Right renal cortex interstitium (tissue), 3 donors: ENCODE data around the gene TOPAZ1. TPM values are rescaled to one million over a fixed set of nuclear protein-coding genes. Genes with fewer than 3 reads are reported as not detected.

ENCODE experiments used
- DNase-seq, 3 donors: peaks; one replicate each; pipeline ENCODE4 v3.0.0-alpha.2; 2013; ENCODE audit warnings: low read depth in 3 of 3, low spot score in 2 of 3
- polyA plus RNA-seq, 3 donors: library from polyadenylated mRNA; unstranded; fragments of 120-200 nt; gene quantifications; one replicate each; pipeline ENCODE4 v1.2.1, GENCODE V29; 2013; ENCODE audit not compliant: insufficient read length in 3 of 3

TOPAZ1 gene
- polyA plus RNA-seq, 3 donors = not detected

GRCh38 chr3:44240061-44240460 is 1.6 kb upstream of the TOPAZ1 start:
- DNase-seq = no peak

DNA sequence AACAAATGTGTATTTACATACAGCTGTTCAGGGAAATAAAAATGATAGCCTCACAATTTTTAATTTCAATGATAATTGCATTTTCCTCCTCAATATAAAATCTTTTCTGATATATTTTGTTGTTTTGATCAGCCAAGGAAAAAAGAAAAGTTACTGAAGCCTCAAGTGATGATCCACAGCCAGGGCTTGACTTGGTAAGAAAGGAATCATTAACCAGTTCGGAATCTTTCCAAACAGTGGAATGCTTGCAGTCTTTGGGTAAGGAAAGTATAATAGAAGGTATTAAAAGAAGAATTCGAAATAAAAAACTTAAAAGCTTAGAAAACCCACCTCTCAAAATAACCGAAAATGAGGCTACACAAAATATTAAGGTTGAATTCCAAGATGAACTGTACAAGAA is 1.0 kb downstream of the TOPAZ1 start:
- DNase-seq = no peak

GRCh38 chr3:44248152-44248551 is 6.5 kb downstream of the TOPAZ1 start:
- no peak for DNase-seq

DNA sequence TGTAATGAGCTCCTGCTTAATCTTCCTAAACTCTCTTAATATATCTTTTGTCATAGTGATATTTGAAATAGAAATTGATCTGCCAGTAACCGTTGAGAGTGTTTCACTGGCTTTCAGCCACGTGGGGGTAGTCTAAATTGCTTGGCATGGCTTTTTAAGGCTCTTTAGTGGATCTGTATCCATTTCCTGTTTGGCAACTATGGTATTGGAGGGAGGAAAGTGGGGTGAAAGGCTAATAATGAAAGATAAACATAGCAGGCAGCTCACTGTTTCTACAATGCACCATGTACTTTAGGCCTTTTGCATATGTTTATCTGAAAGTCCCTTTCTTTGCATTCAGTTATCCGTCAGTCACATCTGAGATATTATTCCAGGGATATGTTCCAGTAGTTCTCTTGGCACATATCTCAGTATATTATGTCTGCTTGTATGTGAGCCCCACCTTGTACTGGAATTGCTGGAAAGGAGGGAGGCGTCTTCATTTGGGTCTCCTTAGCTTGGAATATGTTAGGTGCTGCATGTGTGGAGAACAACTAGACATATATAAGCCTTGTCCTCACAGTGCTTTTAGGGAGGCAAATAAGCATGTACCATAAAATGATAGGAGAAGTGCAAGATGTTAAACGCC is 10.8 kb downstream of the TOPAZ1 start:
- DNase-seq = no peak

DNA sequence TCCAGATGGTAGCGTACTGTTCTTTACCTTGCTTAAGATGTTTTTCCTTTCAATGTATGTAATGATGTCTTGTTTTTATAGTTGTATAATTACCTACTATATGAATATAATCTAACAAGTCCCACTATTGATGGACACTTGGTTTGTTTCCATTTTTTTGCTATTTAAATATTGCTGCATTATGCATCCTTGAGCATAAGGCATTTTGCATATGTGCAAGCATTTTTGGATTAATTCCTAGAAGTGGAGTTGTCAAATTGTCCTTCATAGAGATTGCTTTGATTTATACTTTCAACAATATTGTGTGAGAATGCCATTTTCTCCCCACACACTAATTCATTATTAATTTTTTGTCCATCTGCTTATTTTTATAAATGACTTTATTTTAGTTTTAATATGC is 17.7 kb downstream of the TOPAZ1 start:
- DNase-seq = no peak

DNA sequence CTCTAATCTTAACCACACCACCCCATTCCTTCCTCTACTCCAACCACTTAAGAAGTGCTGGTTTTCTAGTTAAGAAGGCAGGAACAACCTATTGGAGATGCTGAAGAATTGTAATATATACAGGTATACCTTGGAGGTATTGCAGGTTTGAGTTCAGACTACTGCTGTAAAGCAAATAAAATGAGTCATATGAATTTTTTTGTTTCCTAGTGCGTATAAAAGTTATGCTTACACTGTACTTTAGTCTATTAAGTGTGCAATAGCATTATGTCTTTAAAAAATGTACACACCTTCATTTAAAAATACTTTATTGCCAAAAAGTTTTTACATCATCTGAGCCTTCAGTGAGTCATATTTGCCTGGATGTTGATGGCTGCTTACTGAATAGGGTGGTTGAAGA is 22.5 kb downstream of the TOPAZ1 start:
- no peak for DNase-seq

- DNase-seq = no peak
These were observed 24.1 kb downstream of the TOPAZ1 start for GRCh38 chr3:44265815-44266214.

DNA sequence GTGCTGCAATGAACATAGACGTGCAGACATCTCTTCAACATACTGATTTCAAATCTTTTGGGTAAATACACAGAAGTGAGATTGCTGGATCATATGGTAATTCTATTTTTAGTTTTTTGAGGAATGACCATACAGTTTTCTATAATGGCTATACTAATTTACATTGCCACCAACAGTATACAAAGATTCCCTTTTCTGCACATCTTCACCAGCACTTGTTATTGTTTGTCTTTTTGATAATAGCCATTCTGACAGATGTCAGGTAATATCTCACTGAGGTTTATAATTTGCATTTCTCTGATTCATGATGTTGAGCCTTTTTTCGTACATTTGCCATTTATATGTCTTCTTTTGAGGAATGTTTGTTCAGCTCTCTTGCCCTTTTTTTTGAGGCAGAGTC is 30.5 kb downstream of the TOPAZ1 start:
- DNase-seq = no peak

DNA sequence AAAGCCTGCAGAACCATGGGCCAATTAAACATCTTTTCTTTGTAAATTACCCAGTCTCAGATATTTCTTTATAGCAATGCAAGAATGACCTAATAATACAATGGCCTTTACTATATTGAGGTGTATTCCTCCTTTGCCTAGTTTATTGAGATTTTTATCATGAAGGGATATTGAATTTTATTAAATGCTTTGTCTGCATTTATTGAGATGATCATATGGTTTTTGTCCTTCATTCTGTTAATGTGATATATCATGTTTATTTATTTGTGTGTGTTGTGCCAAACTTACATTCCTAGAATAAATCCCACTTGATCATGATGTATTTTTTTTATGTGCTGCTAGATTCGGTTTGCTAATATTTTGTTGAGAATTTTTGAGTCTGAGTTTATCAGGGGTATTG is 36.2 kb downstream of the TOPAZ1 start:
- no peak for DNase-seq

DNA sequence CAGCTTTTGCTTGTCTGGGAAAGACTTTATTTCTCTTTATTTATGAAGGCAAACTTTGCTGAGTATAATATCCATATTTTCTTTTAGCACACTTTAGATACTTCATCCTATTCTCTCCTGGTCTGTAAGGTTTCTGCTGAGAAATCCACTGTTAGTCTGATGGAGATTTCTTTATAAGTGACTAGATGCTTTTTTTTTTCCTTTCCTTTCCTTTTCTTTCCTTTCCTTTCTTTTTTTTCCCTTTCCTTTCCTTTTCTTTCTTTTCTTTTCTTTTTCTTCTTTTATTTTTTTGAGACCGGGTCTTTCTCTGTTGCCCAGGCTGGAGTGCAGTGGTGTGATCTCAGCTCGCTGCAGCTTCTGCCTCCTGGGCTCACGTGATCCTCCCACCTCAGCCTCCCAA is 38.4 kb downstream of the TOPAZ1 start:
- DNase-seq = no peak

DNA sequence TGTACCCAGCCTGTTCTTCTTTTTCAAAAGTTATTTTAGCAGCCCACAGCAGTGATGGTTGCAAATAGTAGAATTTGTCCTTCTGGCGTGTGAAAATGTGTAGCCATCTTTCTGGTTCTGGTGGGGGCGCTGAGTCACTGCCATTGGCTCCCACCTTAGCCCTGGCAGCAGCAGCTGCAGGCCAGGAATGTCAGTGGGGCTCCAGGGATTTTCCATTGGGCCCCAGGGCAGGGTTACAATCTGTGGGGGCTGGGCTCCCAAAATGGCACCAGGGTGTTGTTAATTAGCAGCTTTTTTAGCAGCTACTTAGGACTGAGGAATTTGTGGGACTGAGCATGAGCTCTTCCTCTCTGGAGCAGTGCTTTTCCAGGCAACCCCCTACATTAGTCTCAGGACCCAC is 38.9 kb downstream of the TOPAZ1 start:
- no peak for DNase-seq

DNA sequence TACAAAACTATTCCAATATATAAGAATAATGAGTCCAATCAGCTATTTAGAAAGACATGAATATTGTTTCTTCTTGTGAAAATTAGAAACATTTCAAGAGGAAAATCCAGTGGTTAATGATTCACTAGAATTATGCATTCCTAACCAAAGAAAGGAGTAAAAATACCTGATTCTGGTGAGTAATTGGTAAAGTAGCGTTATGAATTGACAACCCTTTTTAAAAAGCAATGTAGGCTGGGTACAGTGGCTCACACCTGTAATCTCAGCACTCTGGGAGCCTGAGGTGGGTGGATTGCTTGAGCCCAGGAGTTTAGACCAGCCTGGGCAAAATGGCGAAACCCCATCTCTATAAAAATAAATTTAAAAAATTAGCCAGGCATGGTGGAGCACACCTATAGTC is 43.3 kb downstream of the TOPAZ1 start:
- DNase-seq = no peak

GRCh38 chr3:44289882-44290462 is 48.3 kb downstream of the TOPAZ1 start:
- no peak for DNase-seq

GRCh38 chr3:44292276-44292675 is 50.6 kb downstream of the TOPAZ1 start:
- no peak for DNase-seq

DNA sequence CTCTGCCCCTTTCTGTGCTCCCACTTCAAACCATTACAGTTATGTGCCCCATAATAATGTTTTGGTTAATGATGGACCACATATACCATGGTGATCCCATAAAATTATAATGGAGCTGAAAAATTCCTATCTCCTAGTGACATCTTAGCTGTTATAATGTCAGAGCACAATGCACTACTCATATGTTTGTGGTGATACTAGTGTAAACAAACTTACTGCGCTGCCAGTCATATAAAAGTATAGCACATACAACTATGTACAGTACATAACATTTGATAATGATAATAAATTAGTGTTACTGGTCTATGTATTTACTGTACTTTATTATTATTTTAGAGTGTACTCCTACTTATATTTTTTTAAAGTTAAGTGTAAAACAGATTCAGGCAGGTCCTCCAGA is 51.3 kb downstream of the TOPAZ1 start:
- DNase-seq = no peak

GRCh38 chr3:44297255-44297654 is 55.6 kb downstream of the TOPAZ1 start:
- no peak for DNase-seq

DNA sequence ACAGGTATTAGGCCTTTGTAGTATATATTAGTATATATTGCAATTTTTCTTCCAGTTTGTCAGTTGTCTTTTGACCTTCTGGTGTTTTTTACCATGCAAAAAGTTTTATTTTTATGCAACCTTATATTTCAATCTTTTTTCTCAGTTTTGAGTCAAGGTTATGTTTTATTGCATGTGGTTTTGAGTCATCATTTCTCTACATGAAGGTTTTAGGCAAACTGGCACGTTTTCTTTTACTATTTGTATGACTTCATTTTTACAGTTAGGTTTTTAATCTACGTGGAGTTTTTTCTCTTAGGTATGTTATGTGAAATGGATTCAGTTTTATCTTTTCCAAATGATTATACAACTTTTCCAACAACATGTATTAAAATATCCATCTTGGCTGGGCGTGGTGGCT is 60.1 kb downstream of the TOPAZ1 start:
- no peak for DNase-seq

DNA sequence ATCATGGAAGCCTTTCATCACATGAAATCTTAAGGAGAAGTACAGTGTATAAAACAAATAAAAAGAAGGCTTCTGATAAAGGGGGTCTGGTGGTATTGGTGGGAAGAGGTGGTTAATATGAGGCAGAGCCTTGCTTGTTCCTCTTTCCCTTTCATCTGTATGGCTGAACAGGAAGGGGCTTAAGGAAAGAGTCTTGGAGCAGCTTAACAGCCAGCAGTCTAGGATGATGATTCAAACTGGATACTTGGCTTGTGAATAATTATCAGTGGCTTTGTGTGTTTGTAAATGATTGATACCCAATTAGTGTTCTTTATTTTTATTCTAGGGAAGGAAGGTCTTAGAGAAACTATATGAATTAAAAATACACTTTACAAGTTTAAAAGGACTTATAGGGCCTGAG is 67.8 kb downstream of the TOPAZ1 start:
- DNase-seq = no peak

DNA sequence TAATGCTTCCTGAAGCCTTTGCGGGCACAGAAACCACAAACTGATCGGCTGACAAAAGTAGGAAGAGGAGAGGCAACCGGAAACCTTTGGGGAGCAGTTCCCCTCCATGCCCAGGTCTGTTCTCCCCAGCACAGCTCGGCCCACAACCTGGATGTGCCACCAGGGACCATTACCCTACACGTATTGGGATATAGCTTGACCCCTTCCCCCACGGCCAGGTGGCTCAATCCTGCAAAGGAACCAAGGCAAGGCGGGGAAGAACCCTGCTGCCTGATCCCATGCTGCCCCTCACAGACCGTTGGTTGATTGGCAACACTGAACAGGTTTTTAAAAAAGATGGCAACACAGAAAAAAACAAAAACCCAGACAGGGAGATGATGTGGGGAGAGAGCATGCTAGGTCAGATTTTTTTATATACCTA is 77.2 kb downstream of the TOPAZ1 start:
- no peak for DNase-seq

DNA sequence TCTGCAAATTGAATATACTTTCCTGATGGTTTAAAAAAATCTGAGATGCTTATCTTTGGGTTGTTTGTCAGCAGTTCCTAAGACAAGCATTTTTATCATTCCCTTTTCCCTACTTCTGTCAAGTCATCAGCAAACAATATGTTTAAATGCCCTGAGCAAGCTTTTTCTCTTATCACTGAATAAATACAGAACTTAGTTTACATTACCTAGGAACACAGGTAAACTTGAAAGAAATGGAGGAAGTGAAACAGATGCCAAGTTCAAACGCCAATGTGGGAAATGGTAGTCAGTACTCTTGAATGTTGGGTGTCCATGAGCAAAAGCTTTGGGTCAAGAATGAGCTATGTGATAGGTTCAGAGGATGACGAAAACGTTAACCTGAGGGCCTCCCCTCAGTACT is 79.6 kb downstream of the TOPAZ1 start:
- DNase-seq = no peak

DNA sequence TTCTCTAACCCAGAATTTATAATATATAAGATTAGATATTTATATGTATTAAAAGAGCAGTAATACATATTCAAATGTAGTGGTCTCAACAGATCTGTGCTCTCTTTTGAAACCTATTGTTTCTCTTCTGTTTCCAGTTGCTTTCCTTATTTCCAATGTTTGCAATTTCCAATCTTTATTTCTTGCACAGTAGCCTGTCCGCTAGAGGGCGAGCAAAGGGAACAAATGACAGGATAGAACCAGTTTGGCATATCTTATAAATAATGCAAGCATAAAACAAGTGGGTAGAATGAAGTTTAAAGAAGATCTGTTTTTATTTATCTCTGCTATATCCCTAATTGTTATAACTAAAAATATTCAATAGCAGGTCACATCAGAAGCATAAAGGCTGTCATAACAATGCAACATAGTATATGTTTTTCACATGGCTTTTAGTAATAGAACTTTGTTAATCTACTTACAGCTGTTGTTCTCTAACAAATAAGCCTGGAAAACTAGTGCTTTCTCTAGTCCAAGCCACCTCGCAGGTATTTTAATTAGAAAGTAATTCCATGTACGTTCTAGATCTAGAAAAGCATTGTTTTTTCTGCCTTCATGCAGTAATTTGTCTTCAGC is 81.8 kb downstream of the TOPAZ1 start:
- no peak for DNase-seq

DNA sequence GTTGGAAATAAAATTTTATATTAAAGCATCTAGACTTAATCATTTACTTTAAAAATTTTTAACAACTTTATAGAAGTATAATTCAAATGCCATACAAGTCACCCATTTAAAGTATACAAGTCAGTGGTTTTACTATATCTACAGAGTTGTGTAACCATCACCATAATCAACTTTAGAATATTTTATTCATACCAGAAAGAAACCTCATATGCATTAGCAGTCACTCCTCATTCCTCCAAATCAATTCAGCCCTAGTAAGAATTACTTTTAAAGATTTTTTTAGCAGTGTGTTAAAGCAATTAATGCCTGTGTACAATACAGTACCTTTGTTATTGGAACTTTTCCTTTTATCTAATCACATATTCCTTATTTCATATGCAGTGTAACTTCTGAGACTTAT is 82.9 kb downstream of the TOPAZ1 start:
- DNase-seq = no peak

DNA sequence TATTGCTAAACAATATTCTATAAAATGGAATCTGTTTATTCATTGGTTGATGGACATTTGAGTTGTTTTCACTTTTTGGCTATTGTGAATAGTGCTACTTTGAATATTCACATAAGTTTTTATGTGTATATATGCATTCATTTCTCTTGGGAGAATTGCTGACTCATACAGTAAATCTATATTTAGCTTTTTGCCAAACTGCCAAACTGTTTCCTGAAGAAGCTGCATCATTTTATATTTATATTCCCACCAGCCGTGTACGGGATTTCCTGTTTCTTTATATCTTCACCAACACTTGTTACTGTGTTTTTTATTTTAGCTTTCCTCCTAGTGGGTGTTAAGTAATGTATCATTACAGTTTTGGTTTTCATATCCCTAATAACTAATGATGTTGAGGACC is 84.3 kb downstream of the TOPAZ1 start:
- DNase-seq = no peak
